Dermis microvascular lymphatic vessel endothelial cell (primary cell): ENCODE data around the gene C4orf46. TPM values are rescaled to one million over a fixed set of nuclear protein-coding genes. Genes with fewer than 3 reads are reported as not detected.
A peak's percentile ranks its signal among the peaks of the same experiment; 100 is the strongest.

Source experiments
- DNase-seq, 2 donors: peaks; one replicate each; pipeline versions ENCODE4 v3.0.0 to v3.0.0-alpha.2; 2010; ENCODE audit warnings: low read depth in 2 of 2
- total RNA-seq: library from RNA; depleted of rRNA; stranded (reverse); fragments of >200 nt; gene quantifications from 2 replicates; pipeline ENCODE4 v1.2.1, GENCODE V29; 2014

Gene C4orf46
- total RNA-seq, 1 donor from 2014 or later: 9.4 TPM

DNA sequence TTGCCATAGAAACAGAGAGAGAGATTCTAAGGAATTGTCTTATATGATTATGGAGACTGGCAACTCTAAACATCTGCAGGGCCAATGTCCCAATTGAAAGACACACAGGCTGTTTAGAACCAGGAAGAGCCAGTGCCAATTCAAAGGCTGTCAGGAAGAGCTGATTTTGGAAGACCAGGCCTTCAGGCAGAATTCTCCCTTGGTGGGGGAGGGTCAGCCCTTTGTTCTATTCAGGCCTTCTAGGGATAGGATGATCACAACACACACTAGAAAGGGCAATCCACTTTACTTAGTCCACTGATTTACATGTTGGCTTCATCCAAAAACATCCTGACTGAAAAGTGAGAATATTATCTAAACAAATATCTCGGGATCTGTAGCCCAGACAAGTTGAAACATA lies 15.2 kb downstream of the C4orf46 start:
- no peak for DNase-seq

DNA sequence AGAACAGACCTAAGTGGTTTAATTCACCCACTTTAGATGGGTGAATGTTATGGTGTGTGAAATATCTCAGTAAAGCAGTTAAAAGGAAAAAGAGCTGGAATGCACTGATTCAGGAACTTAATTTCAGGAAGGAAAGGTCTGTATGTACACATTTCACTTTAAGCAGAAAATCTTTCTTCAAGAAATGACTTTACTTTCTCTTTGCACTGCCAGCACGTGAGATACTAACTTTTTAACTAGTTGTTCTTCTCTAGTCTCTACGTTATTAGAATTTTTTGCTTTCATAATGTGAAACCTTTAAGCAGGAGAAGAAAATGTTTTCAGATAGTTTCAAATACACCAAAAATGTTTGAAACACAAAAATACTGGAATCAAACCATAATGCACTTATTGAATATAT lies 18.8 kb downstream of the C4orf46 start:
- DNase-seq: no peak

DNA sequence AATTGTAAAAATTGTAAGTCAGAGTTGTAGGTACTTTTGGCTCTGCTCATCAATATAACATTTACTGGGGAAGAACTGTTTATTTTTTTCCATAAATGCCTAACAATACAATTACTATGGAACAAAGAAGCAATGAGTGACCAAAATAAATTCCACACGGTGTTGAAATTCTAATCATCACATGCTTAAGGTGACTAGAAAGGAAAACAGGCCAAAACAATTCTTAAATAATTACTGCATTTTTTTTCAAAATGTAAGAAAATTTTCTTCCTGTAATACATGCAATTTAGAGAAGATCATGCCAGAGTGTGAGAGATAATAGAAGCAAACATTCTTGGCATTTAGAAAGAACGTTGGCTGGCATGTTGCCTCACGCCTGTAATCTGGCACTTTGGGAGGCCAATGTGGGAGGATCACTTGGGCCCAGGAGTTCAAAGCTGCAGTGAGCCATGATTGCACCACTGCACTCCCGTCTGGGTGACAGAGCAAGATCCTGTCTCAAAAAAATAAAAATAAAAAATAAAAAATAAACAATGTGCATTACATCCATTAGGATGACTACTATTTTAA lies 22.5 kb downstream of the C4orf46 start:
- DNase-seq: no peak

DNA sequence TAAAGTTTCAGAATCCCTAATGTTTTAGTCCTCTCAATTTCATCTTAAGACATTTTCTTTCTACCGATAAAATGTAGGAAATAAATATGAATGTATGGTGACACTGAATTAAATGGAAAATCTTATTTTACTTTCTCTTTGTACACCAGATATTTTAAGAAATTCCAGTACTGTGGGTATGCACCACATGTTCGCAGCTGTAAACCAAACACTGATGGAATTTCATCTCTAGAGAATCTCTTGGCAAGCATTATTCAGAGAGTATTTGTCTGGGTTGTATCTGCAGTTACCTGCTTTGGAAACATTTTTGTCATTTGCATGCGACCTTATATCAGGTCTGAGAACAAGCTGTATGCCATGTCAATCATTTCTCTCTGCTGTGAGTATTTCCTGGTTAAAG lies 26.9 kb downstream of the C4orf46 start:
- DNase-seq: no peak

DNA sequence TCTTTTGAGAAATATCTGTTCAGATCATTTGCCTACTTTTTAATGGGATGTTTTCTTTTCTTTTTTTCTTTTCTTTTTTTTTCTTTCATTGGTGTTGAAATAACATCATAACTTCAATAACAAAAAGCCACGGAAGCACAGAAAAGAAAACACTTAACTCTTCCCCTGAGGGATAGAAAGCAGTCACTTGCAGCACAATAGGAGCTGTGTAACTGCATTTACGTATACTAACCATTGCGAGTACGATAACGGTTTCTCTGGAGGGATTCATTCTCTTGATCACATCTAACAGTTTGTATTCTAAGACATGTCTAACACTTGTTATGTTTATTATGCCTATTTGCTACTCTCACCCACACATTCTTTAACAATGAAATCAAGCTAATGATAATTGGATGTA lies 27.3 kb downstream of the C4orf46 start:
- DNase-seq: no peak

DNA sequence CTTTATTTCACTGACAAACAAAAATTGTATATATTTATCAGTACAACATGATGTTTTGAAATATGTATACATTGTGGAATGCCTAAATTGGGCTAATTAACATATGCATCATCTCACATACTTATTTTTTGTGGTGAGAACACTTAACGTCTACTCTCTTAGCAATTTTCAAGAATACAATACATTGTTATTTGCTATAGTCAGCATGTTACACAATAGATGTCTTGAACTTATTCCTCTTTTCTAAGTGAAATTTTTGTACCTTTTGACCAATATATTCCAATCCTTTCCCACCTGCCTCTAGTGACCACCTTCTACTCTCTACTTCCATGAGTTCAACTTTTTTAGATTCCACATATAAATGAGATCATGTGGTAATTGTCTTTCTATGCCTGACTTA lies 35.1 kb downstream of the C4orf46 start:
- DNase-seq: no peak

DNA sequence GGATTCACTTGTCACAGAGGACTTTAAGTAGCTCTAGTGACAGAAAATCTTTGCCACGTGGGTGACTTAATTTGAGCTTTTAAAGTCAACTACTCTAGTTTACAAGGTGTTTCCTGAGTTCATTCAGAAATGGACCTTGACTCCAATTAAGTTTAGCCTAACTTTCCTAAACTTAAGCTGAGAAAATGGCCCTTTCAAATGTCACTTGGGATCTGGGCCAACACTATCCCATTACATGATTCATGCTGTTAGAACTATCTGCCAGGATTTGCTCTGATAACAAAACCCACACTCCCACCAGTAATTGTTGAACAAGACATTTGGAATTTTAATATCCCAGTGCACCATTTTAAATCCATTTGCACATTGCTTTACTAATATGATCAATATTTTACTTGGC lies 40.8 kb downstream of the C4orf46 start:
- peak in 1 of 2 donors; percentile 5 for DNase-seq

DNA sequence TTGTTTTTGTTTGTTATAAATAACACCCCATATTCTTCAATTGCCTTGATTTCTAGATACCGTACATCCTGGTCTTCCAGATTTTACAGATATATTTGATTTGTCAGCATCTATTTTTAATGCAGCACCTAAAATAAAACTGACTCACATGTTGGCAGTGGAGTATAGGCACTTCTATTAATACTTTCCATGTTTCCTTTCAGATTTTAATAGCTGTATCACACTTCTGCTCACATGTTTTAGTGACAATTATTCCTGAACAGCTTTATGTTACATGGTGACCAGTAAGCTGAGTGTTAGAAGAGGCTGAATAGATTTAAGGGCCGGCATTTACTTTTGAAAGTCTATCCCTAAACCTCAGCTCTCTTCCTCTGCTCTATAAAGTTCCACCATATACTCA lies 46.1 kb downstream of the C4orf46 start:
- DNase-seq: no peak

DNA sequence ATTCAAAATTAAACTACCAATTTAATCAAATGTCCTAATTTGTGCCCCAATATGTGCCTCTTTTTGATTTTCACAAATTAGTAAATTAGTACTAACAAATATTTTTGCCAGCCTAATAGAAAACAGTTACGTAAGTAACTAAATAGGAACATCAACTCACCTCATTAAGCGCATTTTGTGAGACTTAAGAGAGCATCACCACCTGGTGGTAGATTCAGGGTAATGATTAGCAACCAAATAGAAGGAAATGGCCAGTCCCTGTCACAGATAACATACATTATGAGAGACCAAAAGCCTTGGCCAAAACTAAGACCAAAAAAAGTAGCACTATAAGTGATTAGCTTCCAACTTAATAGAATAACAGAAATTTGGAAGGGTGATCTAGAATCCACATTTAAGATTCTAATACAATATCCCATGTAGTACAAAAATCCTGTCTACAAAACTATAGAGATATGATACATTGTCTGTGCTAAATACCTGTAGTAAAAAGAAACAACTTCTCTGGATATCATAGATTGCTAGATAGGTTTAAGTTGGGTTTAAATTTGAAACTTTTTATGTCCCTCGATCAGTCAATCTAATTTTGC lies 46.7 kb downstream of the C4orf46 start:
- peak; percentile 50 to 62 for DNase-seq

DNA sequence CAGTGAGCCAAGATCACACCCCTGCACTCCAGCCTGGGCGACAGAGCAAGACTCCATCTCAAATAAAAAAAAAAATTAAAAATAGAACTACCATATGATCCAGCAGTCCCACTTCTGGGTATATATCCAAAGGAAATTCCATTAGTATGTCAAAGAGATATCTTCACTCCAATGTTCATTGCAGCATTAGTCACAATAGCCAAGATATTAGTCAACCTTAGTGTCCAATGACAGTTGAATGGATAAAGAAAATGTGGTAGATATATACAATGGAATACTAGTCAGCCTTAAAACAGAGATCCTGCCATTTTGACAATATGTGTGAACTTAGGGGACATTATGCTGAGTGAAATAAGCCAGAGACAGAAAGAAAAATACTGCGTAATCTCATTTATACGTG lies 49.4 kb downstream of the C4orf46 start:
- no peak for DNase-seq

DNA sequence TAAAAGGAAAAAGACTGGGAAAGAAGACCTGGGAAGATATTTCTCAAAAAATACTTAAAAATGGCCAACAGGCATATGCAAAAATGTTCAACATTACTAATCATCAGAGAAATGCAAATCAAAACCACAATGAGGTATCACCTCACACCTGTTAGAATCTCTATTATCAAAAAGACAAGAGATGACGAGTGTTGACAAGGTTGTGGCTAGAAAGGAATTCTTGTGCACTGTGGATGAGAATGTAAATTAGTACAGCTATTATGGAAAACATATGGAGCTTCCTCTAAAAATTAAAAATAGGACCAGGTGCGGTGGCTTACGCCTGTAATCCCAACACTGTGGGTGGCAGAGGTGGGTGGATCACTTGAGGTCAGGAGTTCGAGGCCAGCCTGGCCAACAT lies 50.0 kb downstream of the C4orf46 start:
- no peak for DNase-seq

DNA sequence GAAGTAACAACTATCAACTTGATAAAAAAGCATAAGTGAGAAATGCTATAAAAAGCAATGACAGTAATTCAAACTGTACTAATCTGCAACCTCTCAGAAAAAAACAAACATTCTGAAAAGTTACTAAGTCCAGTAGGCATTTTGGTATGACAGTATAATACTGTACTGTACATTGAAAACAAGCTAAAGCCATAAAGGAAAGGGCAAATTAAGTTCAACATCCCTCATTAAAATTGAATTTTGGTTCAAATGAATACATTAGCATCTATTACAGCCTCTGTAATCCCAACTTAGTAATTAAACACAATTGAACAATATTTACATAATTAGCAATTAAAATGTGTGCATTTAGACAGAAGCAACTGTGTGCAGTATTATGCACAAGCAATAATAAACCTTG lies 53.7 kb downstream of the C4orf46 start:
- no peak for DNase-seq

Other genes starting within 250 kb of the C4orf46 start
- gene RXFP1, start 150.0 kb downstream of the C4orf46 start, total RNA-seq: not detected in 2 replicates
- gene ETFDH, start 409 bp upstream of the C4orf46 start, total RNA-seq: 11.1 and 12.3 TPM in 2 replicates
- gene PPID, start 51.5 kb upstream of the C4orf46 start, total RNA-seq: 15.8 and 16.0 TPM in 2 replicates
- 29.0 and 55.9 TPM in 2 replicates for gene FNIP2, start 97.1 kb upstream of the C4orf46 start, total RNA-seq